CD4-positive, alpha-beta T cell treated with Interferon alpha-2 for 1 hour (primary cell): ENCODE data around the gene ZSWIM8.
"Not testable (repeated sequence)": the region's sequence is repeated elsewhere in the genome, so short reads cannot be mapped to it uniquely, and the experiment has no call there.

Source experiments
- DNase-seq, 2 donors: peaks; one replicate each; pipeline ENCODE4 v3.0.0-alpha.2; 2020 to 2022

Gene ZSWIM8

GRCh38 chr10:73816917-73817729 is 31.7 kb downstream of the ZSWIM8 start:
- no peak for DNase-seq

- DNase-seq: no peak
These were observed 32.4 kb downstream of the ZSWIM8 start for GRCh38 chr10:73817826-73818225.

GRCh38 chr10:73818402-73818801 is 33.0 kb downstream of the ZSWIM8 start:
- no peak for DNase-seq

GRCh38 chr10:73819081-73819480 is 33.7 kb downstream of the ZSWIM8 start:
- no peak for DNase-seq

- no peak for DNase-seq
These were observed 34.2 kb downstream of the ZSWIM8 start for GRCh38 chr10:73819513-73820093.

- no peak for DNase-seq
These were observed 38.0 kb downstream of the ZSWIM8 start for GRCh38 chr10:73823391-73823790.

- no peak for DNase-seq
These were observed 38.8 kb downstream of the ZSWIM8 start for GRCh38 chr10:73824146-73824725.

- no peak for DNase-seq
These were observed 42.1 kb downstream of the ZSWIM8 start for GRCh38 chr10:73827346-73828089.

GRCh38 chr10:73828161-73828560 is 42.8 kb downstream of the ZSWIM8 start:
- DNase-seq: no peak

- not testable (repeated sequence) for DNase-seq
These were observed 43.7 kb downstream of the ZSWIM8 start for GRCh38 chr10:73829090-73829489.

- DNase-seq: no peak
These were observed 51.1 kb downstream of the ZSWIM8 start for GRCh38 chr10:73836427-73836980.

GRCh38 chr10:73837072-73837471 is 51.7 kb downstream of the ZSWIM8 start:
- DNase-seq: no peak

GRCh38 chr10:73838008-73838567 is 52.7 kb downstream of the ZSWIM8 start:
- no peak for DNase-seq

- no peak for DNase-seq
These were observed 53.4 kb downstream of the ZSWIM8 start for GRCh38 chr10:73838827-73839226.

- no peak for DNase-seq
These were observed 54.0 kb downstream of the ZSWIM8 start for GRCh38 chr10:73839276-73839966.

- no peak for DNase-seq
These were observed 54.6 kb downstream of the ZSWIM8 start for GRCh38 chr10:73840056-73840402.

- DNase-seq: no peak
These were observed 55.1 kb downstream of the ZSWIM8 start for GRCh38 chr10:73840403-73841060.

GRCh38 chr10:73841061-73841421 is 55.6 kb downstream of the ZSWIM8 start:
- DNase-seq: no peak

GRCh38 chr10:73841526-73842285 is 56.3 kb downstream of the ZSWIM8 start:
- DNase-seq: no peak

- DNase-seq: no peak
These were observed 56.9 kb downstream of the ZSWIM8 start for GRCh38 chr10:73842349-73842748.

GRCh38 chr10:73843261-73843660 is 57.9 kb downstream of the ZSWIM8 start:
- DNase-seq: no peak
